ENCODE measurements around the gene MIPOL1.
"Not testable (repeated sequence)": the region's sequence is repeated elsewhere in the genome, so short reads cannot be mapped to it uniquely, and the experiment has no call there.

- TF ChIP-seq CTCF (conservative IDR thresholded peaks at IDR 0.05); EZH2 (IDR thresholded peaks at IDR 0.05; ENCODE audit: low read depth): not testable (repeated sequence)
Measured at GRCh38 chr14:37180886-37181285, 16.9 kb upstream of the MIPOL1 start.
